Neuronal stem cell (in vitro differentiated cells): ENCODE results near the gene SLC51B.

Source experiments
- DNase-seq: peaks from one replicate; pipeline ENCODE4 v3.0.0-alpha.2; 2013; ENCODE audit warnings: low spot score
- H2AFZ ChIP-seq: one replicate; pipeline ENCODE4 v1.6.1; 2013; ENCODE audit warnings: mild to moderate bottlenecking, low read length, inconsistent platforms
- H2AK5ac ChIP-seq: 2 replicates; pipeline ENCODE4 v1.6.1; 2013; ENCODE audit warnings: low read depth, mild to moderate bottlenecking, inconsistent platforms, low read length, moderate library complexity, mixed read lengths
- H2BK120ac ChIP-seq: 2 replicates; pipeline ENCODE4 v1.6.1; 2013; ENCODE audit warnings: low read depth, mild to moderate bottlenecking, inconsistent platforms, low read length, moderate library complexity, mixed read lengths
- H2BK12ac ChIP-seq: one replicate; pipeline ENCODE4 v1.6.1; 2013; ENCODE audit warnings: low read length, inconsistent platforms
- H2BK15ac ChIP-seq: 2 replicates; pipeline ENCODE4 v1.6.1; 2013; ENCODE audit warnings: mild to moderate bottlenecking, low read length, inconsistent platforms, mixed read lengths
- H2BK5ac ChIP-seq: one replicate; pipeline ENCODE4 v1.6.1; 2013; ENCODE audit warnings: inconsistent platforms, mild to moderate bottlenecking, low read length, moderate library complexity
- H3K14ac ChIP-seq: one replicate; pipeline ENCODE4 v1.6.1; 2013; ENCODE audit warnings: low read length, inconsistent platforms
- H3K18ac ChIP-seq: 2 replicates; pipeline ENCODE4 v1.6.1; 2013; ENCODE audit warnings: low read length, inconsistent platforms
- H3K23ac ChIP-seq: 2 replicates; pipeline ENCODE4 v1.6.1; 2013; ENCODE audit warnings: low read depth, mild to moderate bottlenecking, mixed read lengths, low read length, inconsistent platforms; ENCODE audit not compliant: poor library complexity
- H3K27ac ChIP-seq: replicated peaks from 3 replicates; pipeline ENCODE4 v1.5.1; 2013; ENCODE audit warnings: low read length, inconsistent platforms
- H3K27me3 ChIP-seq, 3 experiments: 2 replicates each; pipeline ENCODE4 v1.6.1; 2013; ENCODE audit warnings: low read length in 3 of 3, mild to moderate bottlenecking in 2 of 3, inconsistent platforms in 1 of 3, low read depth in 1 of 3, mixed read lengths in 1 of 3, moderate library complexity in 1 of 3; ENCODE audit not compliant: control insufficient read depth in 3 of 3, insufficient read depth in 3 of 3
- H3K36me3 ChIP-seq, 2 donors: replicated peaks in 1 of 2; 2 replicates each; pipeline ENCODE4 v1.6.1; 2013; ENCODE audit warnings: low read length in 2 of 2; ENCODE audit not compliant: control insufficient read depth in 2 of 2, insufficient read depth in 2 of 2
- H3K4ac ChIP-seq: 2 replicates; pipeline ENCODE4 v1.6.1; 2013; ENCODE audit warnings: inconsistent platforms, mild to moderate bottlenecking, low read length, moderate library complexity
- H3K4me1 ChIP-seq, 2 donors: 1 replicate in 1 of 2; 2 replicates in 1 of 2; pipeline ENCODE4 v1.6.1; 2013; ENCODE audit warnings: low read length in 2 of 2, low read depth in 1 of 2; ENCODE audit not compliant: control insufficient read depth in 2 of 2, insufficient read depth in 1 of 2
- H3K4me2 ChIP-seq: one replicate; pipeline ENCODE4 v1.6.1; 2013; ENCODE audit warnings: mild to moderate bottlenecking, low read length, inconsistent platforms; ENCODE audit not compliant: insufficient read depth, poor library complexity, severe bottlenecking
- H3K4me3 ChIP-seq, 2 donors: 2 replicates each; pipeline ENCODE4 v1.5.1; 2013; ENCODE audit warnings: low read length in 2 of 2, mild to moderate bottlenecking in 2 of 2, inconsistent platforms in 1 of 2, moderate library complexity in 1 of 2
- H3K79me1 ChIP-seq: one replicate; pipeline ENCODE4 v1.6.1; 2013; ENCODE audit warnings: low read depth, mild to moderate bottlenecking, inconsistent platforms, low read length, moderate library complexity
- H3K9ac ChIP-seq: one replicate; pipeline ENCODE4 v1.6.1; 2013; ENCODE audit warnings: mild to moderate bottlenecking, low read depth, low read length, inconsistent platforms; ENCODE audit not compliant: poor library complexity
- H3K9me3 ChIP-seq, 2 donors: replicated peaks in 1 of 2; 2 replicates each; pipeline versions ENCODE3 to v1.6.1; 2013; ENCODE audit warnings: low read length in 2 of 2, mild to moderate bottlenecking in 2 of 2, inconsistent platforms in 1 of 2, low read depth in 1 of 2, mixed read lengths in 1 of 2, moderate library complexity in 1 of 2; ENCODE audit not compliant: control insufficient read depth in 2 of 2, insufficient read depth in 1 of 2
- H4K8ac ChIP-seq: one replicate; pipeline ENCODE4 v1.6.1; 2013; ENCODE audit warnings: low read depth, mild to moderate bottlenecking, inconsistent platforms, low read length, moderate library complexity
- H4K91ac ChIP-seq: one replicate; pipeline ENCODE4 v1.6.1; 2013; ENCODE audit warnings: low read length, low read depth, mild to moderate bottlenecking, inconsistent platforms; ENCODE audit not compliant: poor library complexity
- WGBS, 2 donors: extraction: QIAGEN DNeasy Blood & Tissue Kit; methylation state at CpG; one replicate each; pipeline ENCODE4 v1.1.7; 2013; ENCODE audit warnings: missing lambda C conversion rate in 2 of 2, mixed read lengths in 1 of 2; ENCODE audit not compliant: insufficient read length in 2 of 2, insufficient replicate concordance in 1 of 2; ENCODE audit errors: extremely low coverage in 2 of 2; 5-methylcytosine and 5-hydroxymethylcytosine counted together

Gene SLC51B

DNA sequence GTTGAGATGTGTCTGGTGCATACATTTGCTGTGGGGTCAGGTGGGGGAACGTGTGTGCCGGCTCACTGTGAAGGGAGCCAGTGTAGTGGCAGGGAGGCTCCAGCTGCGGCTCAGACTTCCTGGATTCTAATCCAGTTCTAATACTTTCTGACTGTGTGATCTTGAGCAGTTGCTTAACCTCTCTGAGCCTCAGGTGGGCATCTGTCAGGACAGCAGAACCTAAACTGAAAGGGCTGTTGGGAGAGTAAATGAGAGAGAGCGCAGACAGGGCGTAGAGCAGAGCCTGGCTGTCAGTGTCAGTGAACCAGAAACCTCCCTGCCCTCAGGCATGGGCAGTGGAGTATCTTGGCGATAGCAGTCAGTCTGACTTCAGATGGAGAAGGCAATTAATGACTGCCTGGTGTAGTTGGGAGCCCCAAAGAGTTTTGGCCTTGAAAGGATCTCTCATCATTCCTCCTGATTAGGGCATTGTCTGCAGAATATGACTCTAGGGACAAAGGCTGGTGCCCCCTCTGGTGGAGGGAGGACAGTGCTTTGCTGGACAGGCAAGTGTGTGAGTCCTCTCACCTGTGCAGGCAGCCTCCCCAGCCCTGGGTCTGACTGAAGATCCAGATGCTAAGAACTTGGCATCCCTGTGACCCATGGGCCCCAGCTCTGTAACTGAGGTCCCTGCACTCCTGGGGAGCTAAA lies 40.9 kb downstream of the SLC51B start:
- Histone ChIP-seq H2BK12ac (peak overlapping the region; percentile 77), H3K23ac (no peak overlapping the region), H3K4me2 (no peak overlapping the region), H2BK15ac (peak overlapping the region; percentile 76), H3K4me3 (no peak overlapping the region), H3K14ac (peak overlapping the region; percentile 59), H4K8ac (no peak overlapping the region), H3K9ac (no peak overlapping the region), H3K27me3 (peaks cover 0 to 18% (median 7%) of the 10 kb centered on the region in 3 experiments), H3K4me1 (peaks cover 38 to 57% of the 10 kb centered on the region in 2 donors), H2BK120ac (no peak overlapping the region), H3K4ac (no peak overlapping the region), H4K91ac (no peak overlapping the region), H3K9me3 (no peaks in the 10 kb centered on the region), H3K36me3 (no peaks in the 10 kb centered on the region), H3K79me1 (no peaks in the 10 kb centered on the region), H2AFZ (peak overlapping the region; percentile 16), H3K27ac (no peak overlapping the region), H2BK5ac (no peak overlapping the region), H2AK5ac (peak overlapping the region; percentile 14), H3K18ac (peak overlapping the region; percentile 3)
- no CpG with 5 or more reads among the region's 6 CpGs for WGBS, 2 donors
- DNase-seq = no peak

DNA sequence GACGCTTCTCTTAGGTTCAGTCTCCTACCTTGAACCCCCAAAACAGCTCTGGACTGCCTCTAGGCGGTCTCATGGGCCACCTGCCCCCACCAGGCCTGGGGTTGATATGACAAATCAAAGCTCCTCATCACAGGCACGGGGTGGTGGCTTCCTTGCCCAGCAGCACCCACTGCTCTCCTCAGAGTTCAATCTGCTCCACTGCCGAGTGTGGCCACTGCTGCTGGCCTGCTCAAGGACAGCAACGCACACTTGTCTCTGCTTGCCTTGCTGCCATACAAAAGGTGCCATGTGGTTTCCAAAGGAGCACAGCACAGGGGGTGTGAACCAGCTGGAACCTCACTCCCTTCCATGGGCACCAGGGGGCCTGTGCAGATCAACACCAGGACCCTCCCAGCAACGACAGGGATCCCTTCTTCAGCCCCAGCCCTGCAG lies 41.5 kb downstream of the SLC51B start:
- Histone ChIP-seq H3K4me1 (peaks cover 38 to 51% of the 10 kb centered on the region in 2 donors), H3K79me1 (no peaks in the 10 kb centered on the region), H4K8ac (no peak overlapping the region), H3K4me2 (no peak overlapping the region), H4K91ac (no peak overlapping the region), H2BK120ac (no peak overlapping the region), H3K27me3 (peaks cover 0 to 12% (median 7%) of the 10 kb centered on the region in 3 experiments), H3K18ac (peak overlapping the region; percentile 29), H2AK5ac (peak overlapping the region; percentile 14), H3K27ac (no peak overlapping the region), H3K4me3 (no peak overlapping the region), H2BK5ac (no peak overlapping the region), H2BK15ac (peak overlapping the region; percentile 76), H2AFZ (no peak overlapping the region), H3K14ac (no peak overlapping the region), H3K9ac (no peak overlapping the region), H3K36me3 (no peaks in the 10 kb centered on the region), H2BK12ac (peak overlapping the region; percentile 77), H3K23ac (no peak overlapping the region), H3K4ac (no peak overlapping the region), H3K9me3 (no peaks in the 10 kb centered on the region)
- DNase-seq = no peak
- WGBS, 2 donors = no CpG with 5 or more reads among the region's 6 CpGs

DNA sequence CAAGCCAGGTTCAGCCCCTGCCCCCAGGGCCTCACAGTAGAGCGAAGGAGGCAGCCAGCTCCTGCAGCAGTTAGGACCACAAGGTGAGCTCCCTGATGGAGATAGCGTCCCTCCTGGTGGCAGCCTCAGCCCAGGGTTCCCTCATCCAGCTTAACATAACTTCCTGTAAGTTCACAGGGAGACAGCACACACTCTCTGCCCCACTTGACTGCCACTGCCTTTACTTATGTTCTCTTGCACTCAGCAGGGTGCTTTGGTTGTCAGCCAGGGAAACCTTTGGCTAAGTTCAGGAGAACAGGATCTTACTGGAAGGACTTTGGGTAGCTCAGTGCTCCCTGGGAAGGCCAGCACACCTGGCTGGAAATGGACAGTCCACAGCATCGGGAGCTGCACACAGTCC lies 42.2 kb downstream of the SLC51B start:
- Histone ChIP-seq H3K14ac (no peak overlapping the region), H3K4me2 (no peak overlapping the region), H3K79me1 (no peaks in the 10 kb centered on the region), H3K23ac (no peak overlapping the region), H3K9me3 (no peaks in the 10 kb centered on the region), H3K9ac (no peak overlapping the region), H4K8ac (no peak overlapping the region), H3K27me3 (peaks cover 0 to 9% (median 7%) of the 10 kb centered on the region in 3 experiments), H2BK15ac (no peak overlapping the region), H2AK5ac (peak overlapping the region; percentile 14), H2BK5ac (no peak overlapping the region), H3K36me3 (no peaks in the 10 kb centered on the region), H2BK120ac (no peak overlapping the region), H3K4me1 (peaks cover 31 to 45% of the 10 kb centered on the region in 2 donors), H3K27ac (no peak overlapping the region), H2BK12ac (no peak overlapping the region), H3K18ac (no peak overlapping the region), H3K4ac (no peak overlapping the region), H4K91ac (no peak overlapping the region), H3K4me3 (no peak overlapping the region), H2AFZ (no peak overlapping the region)
- no peak for DNase-seq
- WGBS, 2 donors = no CpG with 5 or more reads among the region's 3 CpGs

DNA sequence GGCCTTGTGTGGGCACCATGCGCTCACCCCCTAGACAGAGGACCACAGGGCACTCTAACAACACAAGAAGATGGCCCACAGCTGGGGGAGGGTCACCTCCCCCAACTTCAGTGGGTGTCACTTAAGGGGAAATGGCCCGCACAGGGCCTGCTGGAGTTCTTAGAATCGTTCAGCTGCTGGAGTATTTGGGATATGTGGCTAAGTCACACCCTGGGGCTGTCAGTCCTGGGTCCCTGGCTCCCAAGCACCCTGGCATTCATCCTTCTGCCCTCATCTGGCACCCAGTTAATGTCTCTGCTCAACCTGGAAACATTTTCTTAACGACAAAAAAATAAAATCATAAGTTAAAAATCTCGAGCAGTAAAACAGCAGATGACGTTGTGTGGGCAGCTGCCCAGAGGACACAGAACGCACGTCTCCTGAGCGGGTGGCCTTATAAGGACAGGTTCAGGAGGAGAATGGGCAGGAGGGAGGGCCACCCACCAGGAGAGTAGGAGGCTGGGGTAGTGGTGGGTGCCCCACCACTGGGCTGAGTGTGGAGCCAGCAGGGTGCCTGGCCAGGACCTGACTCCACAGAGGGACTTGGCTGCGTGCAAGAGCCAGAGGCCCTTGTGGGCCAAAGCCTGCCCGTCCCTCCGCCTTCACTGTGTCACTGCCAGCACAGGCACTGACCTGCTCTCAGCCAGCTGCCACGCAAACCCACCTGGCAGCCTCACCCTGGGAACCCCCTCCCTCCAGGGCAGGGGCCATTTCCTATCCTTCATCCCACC lies 42.9 kb downstream of the SLC51B start:
- no peak overlapping the region for H2BK120ac ChIP-seq
- peaks cover 25 to 38% of the 10 kb centered on the region in 2 donors for H3K4me1 ChIP-seq
- peak overlapping the region; percentile 47 for H2BK15ac ChIP-seq
- H3K4ac ChIP-seq = no peak overlapping the region
- no peaks in the 10 kb centered on the region for H3K79me1 ChIP-seq
- H3K27me3 ChIP-seq = peaks cover 0 to 9% (median 7%) of the 10 kb centered on the region in 3 experiments
- H2BK5ac ChIP-seq = no peak overlapping the region
- H3K9ac ChIP-seq = peak overlapping the region; percentile 37
- peak overlapping the region; percentile 4 for H2AK5ac ChIP-seq
- no peaks in the 10 kb centered on the region for H3K9me3 ChIP-seq
- H3K36me3 ChIP-seq = no peaks in the 10 kb centered on the region
- no peak overlapping the region for H2AFZ ChIP-seq
- no peak overlapping the region for H4K8ac ChIP-seq
- H3K23ac ChIP-seq = no peak overlapping the region
- no CpG with 5 or more reads among the region's 13 CpGs for WGBS, 2 donors
- no peak overlapping the region for H3K4me2 ChIP-seq
- peak overlapping the region; percentile 66 for H3K18ac ChIP-seq
- no peak overlapping the region for H3K27ac ChIP-seq
- H3K14ac ChIP-seq = no peak overlapping the region
- DNase-seq = no peak
- H2BK12ac ChIP-seq = no peak overlapping the region
- no peak overlapping the region for H3K4me3 ChIP-seq
- H4K91ac ChIP-seq = no peak overlapping the region
